ENCODE measurements around the gene ARL8B. TPM values are rescaled to one million over a fixed set of nuclear protein-coding genes. Genes with fewer than 3 reads are reported as not detected.

Gene ARL8B
- total RNA-seq, 3 donors from 2014 or later (not counting 1 experiment from before 2014, with no cell fraction given) = 43.3 to 52.7 (median 48.9) TPM

GRCh38 chr3:5134499-5134898 lies 12.4 kb downstream of the ARL8B start:
- Mint-ChIP-seq H3K27ac (peak overlapping the region; percentile 54 to 70), H3K9me3 (no peaks in the 10 kb centered on the region), H3K4me3 (no peak overlapping the region), H3K36me3 (no peaks in the 10 kb centered on the region), H3K4me1 (peaks cover 74 to 76% of the 10 kb centered on the region in 2 donors), H3K27me3 (ENCODE audit: low read depth in 2 of 2) (no peaks in the 10 kb centered on the region)
- H3K4me3 ChIP-seq (ENCODE audit: low read length) = no peak overlapping the region
- intact Hi-C loops (cut with micrococcal nuclease) = no loop called here
- no peak for ATAC-seq
- DNase-seq = no peak
- peaks cover 6% of the 10 kb centered on the region for H3K4me1 ChIP-seq (ENCODE audit: control insufficient read depth, insufficient read depth, low read length)
- no peaks in the 10 kb centered on the region for H3K36me3 ChIP-seq (ENCODE audit: control insufficient read depth, insufficient read depth, low read length)
- H3K9me3 ChIP-seq (ENCODE audit: control insufficient read depth, insufficient read depth, low read length) = no peaks in the 10 kb centered on the region
- H3K27ac ChIP-seq (ENCODE audit: low read length) = no peak overlapping the region
- no peaks in the 10 kb centered on the region for H3K27me3 ChIP-seq (ENCODE audit: control insufficient read depth, insufficient read depth, low read length)
- WGBS (ENCODE audit: insufficient coverage) = 96% methylated on average over 2 of the region's 3 CpGs
- TF ChIP-seq CTCF (IDR thresholded peaks at IDR 0.05) = no peak

GRCh38 chr3:5136211-5136918 lies 14.3 kb downstream of the ARL8B start:
- Histone ChIP-seq H3K9me3 (ENCODE audit: control insufficient read depth, insufficient read depth, low read length) (no peaks in the 10 kb centered on the region), H3K27me3 (ENCODE audit: control insufficient read depth, insufficient read depth, low read length) (no peaks in the 10 kb centered on the region), H3K27ac (ENCODE audit: low read length) (peak overlapping the region; percentile 55), H3K36me3 (ENCODE audit: control insufficient read depth, insufficient read depth, low read length) (no peaks in the 10 kb centered on the region), H3K4me1 (ENCODE audit: control insufficient read depth, insufficient read depth, low read length) (peaks cover 11% of the 10 kb centered on the region), H3K4me3 (ENCODE audit: low read length) (no peak overlapping the region)
- peak overlapping the region; percentile 21 to 87 for H3K27ac Mint-ChIP-seq
- ATAC-seq = peak; percentile 76 to 87 (median 76)
- no peaks in the 10 kb centered on the region for H3K36me3 Mint-ChIP-seq
- H3K9me3 Mint-ChIP-seq = no peaks in the 10 kb centered on the region
- intact Hi-C loops (cut with micrococcal nuclease) = no loop called here
- H3K27me3 Mint-ChIP-seq (ENCODE audit: low read depth in 2 of 2) = no peaks in the 10 kb centered on the region
- H3K4me1 Mint-ChIP-seq = peaks cover 75 to 80% of the 10 kb centered on the region in 2 donors
- H3K4me3 Mint-ChIP-seq = no peak overlapping the region
- peak in 1 of 2 donors; percentile 78 for DNase-seq
- 18% methylated on average over 5 of the region's 6 CpGs for WGBS (ENCODE audit: insufficient coverage)
- TF ChIP-seq CTCF (IDR thresholded peaks at IDR 0.05) = peak; percentile 60

GRCh38 chr3:5136919-5137429 lies 14.9 kb downstream of the ARL8B start:
- Mint-ChIP-seq H3K27me3 (ENCODE audit: low read depth in 2 of 2) (no peaks in the 10 kb centered on the region), H3K4me1 (peaks cover 78 to 83% of the 10 kb centered on the region in 2 donors), H3K27ac (peak overlapping the region; percentile 21 to 87), H3K9me3 (no peaks in the 10 kb centered on the region), H3K4me3 (no peak overlapping the region), H3K36me3 (no peaks in the 10 kb centered on the region)
- DNase-seq = no peak
- Histone ChIP-seq H3K4me1 (ENCODE audit: control insufficient read depth, insufficient read depth, low read length) (peaks cover 11% of the 10 kb centered on the region), H3K4me3 (ENCODE audit: low read length) (no peak overlapping the region), H3K27me3 (ENCODE audit: control insufficient read depth, insufficient read depth, low read length) (no peaks in the 10 kb centered on the region), H3K36me3 (ENCODE audit: control insufficient read depth, insufficient read depth, low read length) (no peaks in the 10 kb centered on the region), H3K9me3 (ENCODE audit: control insufficient read depth, insufficient read depth, low read length) (no peaks in the 10 kb centered on the region), H3K27ac (ENCODE audit: low read length) (peak overlapping the region; percentile 55)
- peak; percentile 8 to 35 (median 21) for ATAC-seq
- peak; percentile 8 for TF ChIP-seq CTCF (IDR thresholded peaks at IDR 0.05)
- intact Hi-C loops (cut with micrococcal nuclease) = no loop called here
- 72% methylated on average over 2 of the region's 2 CpGs for WGBS (ENCODE audit: insufficient coverage)

Measured in natural killer cell (primary cell).